HG02938 (cell line): ENCODE data around the gene ZBTB33.

Source experiments
- ATAC-seq: cut with Tn5 transposase; IDR thresholded peaks from one replicate; pipeline ENCODE4 v1.9.1; 2021; ENCODE audit warnings: mild to moderate bottlenecking, moderate library complexity; ENCODE audit not compliant: unreplicated experiment

The ZBTB33 gene

GRCh38 chrX:120304256-120304655 is 53.6 kb downstream of the ZBTB33 start:
- ATAC-seq, result no peak

- no peak for ATAC-seq
These were observed 55.0 kb downstream of the ZBTB33 start for GRCh38 chrX:120305531-120306141.

- ATAC-seq, result no peak
These were observed 56.0 kb downstream of the ZBTB33 start for GRCh38 chrX:120306630-120307029.
